H1 (cell line): ENCODE measurements around the gene KCNC1.

ENCODE experiments used
- CREB1 ChIP-seq: IDR thresholded peaks from 2 replicates; pipeline ENCODE4 v1.6.1; 2012; ENCODE audit warnings: inconsistent platforms
- EGR1 ChIP-seq: IDR thresholded peaks from 2 replicates; pipeline ENCODE4 v1.6.1; 2011; ENCODE audit warnings: low read depth, low read length, borderline replicate concordance
- GTF2F1 ChIP-seq: IDR thresholded peaks from 2 replicates; pipeline ENCODE4 v1.6.1; 2012; ENCODE audit warnings: low read depth, low read length, improper control_type of control experiment, borderline replicate concordance
- POLR2A ChIP-seq, 2 experiments: IDR thresholded peaks; 1 replicate in 1 of 2; 2 replicates in 1 of 2; pipeline ENCODE4 v1.6.1; 2011; ENCODE audit warnings: low read depth in 2 of 2, low read length in 2 of 2, mild to moderate bottlenecking in 2 of 2; ENCODE audit errors: control extremely low read depth in 1 of 2
- SRF ChIP-seq: IDR thresholded peaks from 2 replicates; pipeline ENCODE4 v1.6.1; 2011; ENCODE audit warnings: mild to moderate bottlenecking, low read depth, low read length, moderate library complexity
- TAF7 ChIP-seq: optimal IDR thresholded peaks from 2 replicates; pipeline ENCODE3; 2011; ENCODE audit warnings: low read depth, mild to moderate bottlenecking, inconsistent platforms, low read length, moderate library complexity, borderline replicate concordance
- TF ChIP-seq, protein P1 (sequence below), 3 experiments: IDR thresholded peaks; 1 replicate in 2 of 3; 2 replicates in 1 of 3; pipeline versions ENCODE4 v1.5.1 to v1.6.1; 2011; ENCODE audit warnings: low read length in 3 of 3, mild to moderate bottlenecking in 3 of 3, inconsistent platforms in 2 of 3, low read depth in 1 of 3, moderate library complexity in 1 of 3; ENCODE audit not compliant: insufficient read depth in 1 of 3; ENCODE audit errors: control extremely low read depth in 1 of 3
- TF ChIP-seq, protein P2 (sequence below): IDR thresholded peaks from 2 replicates; pipeline ENCODE4 v1.6.1; 2012; ENCODE audit warnings: inconsistent platforms
- TF ChIP-seq, protein P3 (sequence below): fragments of 300-600 bp; sonication (generic); IDR thresholded peaks from 2 replicates; pipeline ENCODE4 v1.7.1; 2012; ENCODE audit warnings: low read length, moderate library complexity, mild to moderate bottlenecking, inconsistent platforms; ENCODE audit not compliant: insufficient replicate concordance

DNA sequence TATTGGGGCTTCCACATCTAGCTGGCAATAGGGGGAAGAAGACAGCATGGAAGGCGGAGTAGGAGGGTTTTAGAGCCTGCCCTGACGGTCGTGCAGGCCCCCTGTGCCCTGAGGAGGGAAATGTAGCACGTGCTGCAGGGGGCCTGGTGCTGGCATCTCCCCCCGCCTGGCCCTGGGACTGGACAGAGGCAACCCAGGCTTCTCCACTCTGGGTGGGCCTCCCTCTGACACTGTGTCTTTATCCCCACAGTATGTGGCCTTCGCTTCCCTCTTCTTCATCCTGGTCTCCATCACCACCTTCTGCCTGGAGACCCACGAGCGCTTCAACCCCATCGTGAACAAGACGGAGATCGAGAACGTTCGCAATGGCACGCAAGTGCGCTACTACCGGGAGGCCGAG, 36.8 kb downstream of the KCNC1 start:
- TF ChIP-seq, protein P1, sequence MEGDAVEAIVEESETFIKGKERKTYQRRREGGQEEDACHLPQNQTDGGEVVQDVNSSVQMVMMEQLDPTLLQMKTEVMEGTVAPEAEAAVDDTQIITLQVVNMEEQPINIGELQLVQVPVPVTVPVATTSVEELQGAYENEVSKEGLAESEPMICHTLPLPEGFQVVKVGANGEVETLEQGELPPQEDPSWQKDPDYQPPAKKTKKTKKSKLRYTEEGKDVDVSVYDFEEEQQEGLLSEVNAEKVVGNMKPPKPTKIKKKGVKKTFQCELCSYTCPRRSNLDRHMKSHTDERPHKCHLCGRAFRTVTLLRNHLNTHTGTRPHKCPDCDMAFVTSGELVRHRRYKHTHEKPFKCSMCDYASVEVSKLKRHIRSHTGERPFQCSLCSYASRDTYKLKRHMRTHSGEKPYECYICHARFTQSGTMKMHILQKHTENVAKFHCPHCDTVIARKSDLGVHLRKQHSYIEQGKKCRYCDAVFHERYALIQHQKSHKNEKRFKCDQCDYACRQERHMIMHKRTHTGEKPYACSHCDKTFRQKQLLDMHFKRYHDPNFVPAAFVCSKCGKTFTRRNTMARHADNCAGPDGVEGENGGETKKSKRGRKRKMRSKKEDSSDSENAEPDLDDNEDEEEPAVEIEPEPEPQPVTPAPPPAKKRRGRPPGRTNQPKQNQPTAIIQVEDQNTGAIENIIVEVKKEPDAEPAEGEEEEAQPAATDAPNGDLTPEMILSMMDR (IDR thresholded peaks at IDR 0.05; ENCODE audit: control extremely low read depth in 1 of 3, insufficient read depth in 1 of 3, low read depth in 1 of 3, low read length in 3 of 3) = no peak
- TF ChIP-seq EGR1 = no peak
- TF ChIP-seq, protein P2, sequence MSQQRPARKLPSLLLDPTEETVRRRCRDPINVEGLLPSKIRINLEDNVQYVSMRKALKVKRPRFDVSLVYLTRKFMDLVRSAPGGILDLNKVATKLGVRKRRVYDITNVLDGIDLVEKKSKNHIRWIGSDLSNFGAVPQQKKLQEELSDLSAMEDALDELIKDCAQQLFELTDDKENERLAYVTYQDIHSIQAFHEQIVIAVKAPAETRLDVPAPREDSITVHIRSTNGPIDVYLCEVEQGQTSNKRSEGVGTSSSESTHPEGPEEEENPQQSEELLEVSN = no peak
- TF ChIP-seq, protein P3, sequence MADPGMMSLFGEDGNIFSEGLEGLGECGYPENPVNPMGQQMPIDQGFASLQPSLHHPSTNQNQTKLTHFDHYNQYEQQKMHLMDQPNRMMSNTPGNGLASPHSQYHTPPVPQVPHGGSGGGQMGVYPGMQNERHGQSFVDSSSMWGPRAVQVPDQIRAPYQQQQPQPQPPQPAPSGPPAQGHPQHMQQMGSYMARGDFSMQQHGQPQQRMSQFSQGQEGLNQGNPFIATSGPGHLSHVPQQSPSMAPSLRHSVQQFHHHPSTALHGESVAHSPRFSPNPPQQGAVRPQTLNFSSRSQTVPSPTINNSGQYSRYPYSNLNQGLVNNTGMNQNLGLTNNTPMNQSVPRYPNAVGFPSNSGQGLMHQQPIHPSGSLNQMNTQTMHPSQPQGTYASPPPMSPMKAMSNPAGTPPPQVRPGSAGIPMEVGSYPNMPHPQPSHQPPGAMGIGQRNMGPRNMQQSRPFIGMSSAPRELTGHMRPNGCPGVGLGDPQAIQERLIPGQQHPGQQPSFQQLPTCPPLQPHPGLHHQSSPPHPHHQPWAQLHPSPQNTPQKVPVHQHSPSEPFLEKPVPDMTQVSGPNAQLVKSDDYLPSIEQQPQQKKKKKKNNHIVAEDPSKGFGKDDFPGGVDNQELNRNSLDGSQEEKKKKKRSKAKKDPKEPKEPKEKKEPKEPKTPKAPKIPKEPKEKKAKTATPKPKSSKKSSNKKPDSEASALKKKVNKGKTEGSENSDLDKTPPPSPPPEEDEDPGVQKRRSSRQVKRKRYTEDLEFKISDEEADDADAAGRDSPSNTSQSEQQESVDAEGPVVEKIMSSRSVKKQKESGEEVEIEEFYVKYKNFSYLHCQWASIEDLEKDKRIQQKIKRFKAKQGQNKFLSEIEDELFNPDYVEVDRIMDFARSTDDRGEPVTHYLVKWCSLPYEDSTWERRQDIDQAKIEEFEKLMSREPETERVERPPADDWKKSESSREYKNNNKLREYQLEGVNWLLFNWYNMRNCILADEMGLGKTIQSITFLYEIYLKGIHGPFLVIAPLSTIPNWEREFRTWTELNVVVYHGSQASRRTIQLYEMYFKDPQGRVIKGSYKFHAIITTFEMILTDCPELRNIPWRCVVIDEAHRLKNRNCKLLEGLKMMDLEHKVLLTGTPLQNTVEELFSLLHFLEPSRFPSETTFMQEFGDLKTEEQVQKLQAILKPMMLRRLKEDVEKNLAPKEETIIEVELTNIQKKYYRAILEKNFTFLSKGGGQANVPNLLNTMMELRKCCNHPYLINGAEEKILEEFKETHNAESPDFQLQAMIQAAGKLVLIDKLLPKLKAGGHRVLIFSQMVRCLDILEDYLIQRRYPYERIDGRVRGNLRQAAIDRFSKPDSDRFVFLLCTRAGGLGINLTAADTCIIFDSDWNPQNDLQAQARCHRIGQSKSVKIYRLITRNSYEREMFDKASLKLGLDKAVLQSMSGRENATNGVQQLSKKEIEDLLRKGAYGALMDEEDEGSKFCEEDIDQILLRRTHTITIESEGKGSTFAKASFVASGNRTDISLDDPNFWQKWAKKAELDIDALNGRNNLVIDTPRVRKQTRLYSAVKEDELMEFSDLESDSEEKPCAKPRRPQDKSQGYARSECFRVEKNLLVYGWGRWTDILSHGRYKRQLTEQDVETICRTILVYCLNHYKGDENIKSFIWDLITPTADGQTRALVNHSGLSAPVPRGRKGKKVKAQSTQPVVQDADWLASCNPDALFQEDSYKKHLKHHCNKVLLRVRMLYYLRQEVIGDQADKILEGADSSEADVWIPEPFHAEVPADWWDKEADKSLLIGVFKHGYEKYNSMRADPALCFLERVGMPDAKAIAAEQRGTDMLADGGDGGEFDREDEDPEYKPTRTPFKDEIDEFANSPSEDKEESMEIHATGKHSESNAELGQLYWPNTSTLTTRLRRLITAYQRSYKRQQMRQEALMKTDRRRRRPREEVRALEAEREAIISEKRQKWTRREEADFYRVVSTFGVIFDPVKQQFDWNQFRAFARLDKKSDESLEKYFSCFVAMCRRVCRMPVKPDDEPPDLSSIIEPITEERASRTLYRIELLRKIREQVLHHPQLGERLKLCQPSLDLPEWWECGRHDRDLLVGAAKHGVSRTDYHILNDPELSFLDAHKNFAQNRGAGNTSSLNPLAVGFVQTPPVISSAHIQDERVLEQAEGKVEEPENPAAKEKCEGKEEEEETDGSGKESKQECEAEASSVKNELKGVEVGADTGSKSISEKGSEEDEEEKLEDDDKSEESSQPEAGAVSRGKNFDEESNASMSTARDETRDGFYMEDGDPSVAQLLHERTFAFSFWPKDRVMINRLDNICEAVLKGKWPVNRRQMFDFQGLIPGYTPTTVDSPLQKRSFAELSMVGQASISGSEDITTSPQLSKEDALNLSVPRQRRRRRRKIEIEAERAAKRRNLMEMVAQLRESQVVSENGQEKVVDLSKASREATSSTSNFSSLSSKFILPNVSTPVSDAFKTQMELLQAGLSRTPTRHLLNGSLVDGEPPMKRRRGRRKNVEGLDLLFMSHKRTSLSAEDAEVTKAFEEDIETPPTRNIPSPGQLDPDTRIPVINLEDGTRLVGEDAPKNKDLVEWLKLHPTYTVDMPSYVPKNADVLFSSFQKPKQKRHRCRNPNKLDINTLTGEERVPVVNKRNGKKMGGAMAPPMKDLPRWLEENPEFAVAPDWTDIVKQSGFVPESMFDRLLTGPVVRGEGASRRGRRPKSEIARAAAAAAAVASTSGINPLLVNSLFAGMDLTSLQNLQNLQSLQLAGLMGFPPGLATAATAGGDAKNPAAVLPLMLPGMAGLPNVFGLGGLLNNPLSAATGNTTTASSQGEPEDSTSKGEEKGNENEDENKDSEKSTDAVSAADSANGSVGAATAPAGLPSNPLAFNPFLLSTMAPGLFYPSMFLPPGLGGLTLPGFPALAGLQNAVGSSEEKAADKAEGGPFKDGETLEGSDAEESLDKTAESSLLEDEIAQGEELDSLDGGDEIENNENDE = no peak
- no peak for TF ChIP-seq TAF7
- TF ChIP-seq GTF2F1 = no peak
- no peak for TF ChIP-seq CREB1
- no peak for TF ChIP-seq POLR2A (IDR thresholded peaks at IDR 0.05; ENCODE audit: control extremely low read depth in 1 of 2, low read depth in 2 of 2, low read length in 2 of 2)
- no peak for TF ChIP-seq SRF
